Transverse colon (tissue), 4 donors: ENCODE measurements around the gene PTCD1. TPM values are rescaled to one million over a fixed set of nuclear protein-coding genes. Genes with fewer than 3 reads are reported as not detected.

Source experiments
- DNase-seq: peaks from one replicate; pipeline ENCODE4 v3.0.0-alpha.2; 2019
- H3K27ac ChIP-seq, 4 donors: fragments of 200-600 bp; sonication (generic); 2 replicates each; pipeline ENCODE4 v1.5.1; 2016 to 2018; ENCODE audit warnings: inconsistent platforms in 4 of 4
- H3K27me3 ChIP-seq: fragments of 200-600 bp; sonication (generic); 2 replicates; pipeline ENCODE4 v1.5.1; 2017; ENCODE audit warnings: inconsistent platforms
- H3K36me3 ChIP-seq, 4 donors: fragments of 200-600 bp; sonication (generic); 2 replicates each; pipeline ENCODE4 v1.5.1; 2017 to 2019; ENCODE audit warnings: inconsistent platforms in 4 of 4
- H3K4me1 ChIP-seq, 4 donors: fragments of 200-600 bp; sonication (generic); 2 replicates each; pipeline ENCODE4 v1.5.1; 2017 to 2020; ENCODE audit warnings: inconsistent platforms in 4 of 4
- H3K4me3 ChIP-seq, 4 donors: fragments of 200-600 bp; sonication (generic); 1 replicate in 1 of 4; 2 replicates in 3 of 4; pipeline versions ENCODE4 v1.5.1 to v1.6.1; 2017 to 2019; ENCODE audit warnings: inconsistent platforms in 4 of 4
- H3K9me3 ChIP-seq, 2 donors: fragments of 200-600 bp; sonication (generic); 2 replicates each; pipeline ENCODE4 v1.5.1; 2017 to 2019; ENCODE audit warnings: inconsistent platforms in 2 of 2
- EP300 ChIP-seq: sonication (generic); formaldehyde crosslinking; IDR thresholded peaks from one replicate; pipeline ENCODE4 v1.6.1; 2017; ENCODE audit warnings: antibody characterized with exemption, low read depth
- POLR2A ChIP-seq: fragments of 450-650 bp; IDR thresholded peaks from one replicate; pipeline ENCODE4 v1.6.1; 2016; ENCODE audit warnings: antibody characterized with exemption, mild to moderate bottlenecking, moderate library complexity
- POLR2AphosphoS5 ChIP-seq, 3 donors: sonication (generic); formaldehyde crosslinking; IDR thresholded peaks; one replicate each; pipeline ENCODE4 v1.6.1; 2016; ENCODE audit warnings: antibody characterized with exemption in 3 of 3
- WGBS, 2 donors: methylation state at CpG; one replicate each; pipeline ENCODE4 v1.1.5; 2018; ENCODE audit warnings: low coverage in 1 of 2; 5-methylcytosine and 5-hydroxymethylcytosine counted together
- in situ Hi-C, 4 donors: fragments of 200-750 bp; cut with MboI; loops; one replicate each; pipeline versions ENCODE4 v1.15.0 to v1.15.1; 2017; ENCODE audit warnings: low sequenced_read_pairs in 3 of 4, low pct_ligation_motif_present in 1 of 4, low pct_unique_long_range_greater_than_20kb in 1 of 4
- intact Hi-C: fragments of 100-400 bp; cut with DNase I; formaldehyde crosslinking; loops from one replicate; pipeline ENCODE4 v1.15.1; 2023; ENCODE audit warnings: low total_unique reads
- total RNA-seq, 4 donors: library from RNA; depleted of rRNA; stranded (reverse); fragments of >200 nt; gene quantifications; one replicate each; pipeline ENCODE4 v1.1.0, GENCODE V29; 2016
- TF ChIP-seq, protein P1 (sequence below), 5 experiments: fragments of 200-600 bp in 3 of 5; fragments of 450-650 bp in 2 of 5; sonication (generic) in 3 of 5; IDR thresholded peaks; 1 replicate in 2 of 5; 2 replicates in 3 of 5; pipeline ENCODE4 v1.5.1; 2016 to 2017; ENCODE audit warnings: antibody characterized with exemption in 5 of 5, inconsistent platforms in 3 of 5, mild to moderate bottlenecking in 2 of 5, moderate library complexity in 1 of 5

PTCD1 gene
- total RNA-seq, 4 donors from 2014 or later = 1.8 to 38.2 (median 5.5) TPM

DNA sequence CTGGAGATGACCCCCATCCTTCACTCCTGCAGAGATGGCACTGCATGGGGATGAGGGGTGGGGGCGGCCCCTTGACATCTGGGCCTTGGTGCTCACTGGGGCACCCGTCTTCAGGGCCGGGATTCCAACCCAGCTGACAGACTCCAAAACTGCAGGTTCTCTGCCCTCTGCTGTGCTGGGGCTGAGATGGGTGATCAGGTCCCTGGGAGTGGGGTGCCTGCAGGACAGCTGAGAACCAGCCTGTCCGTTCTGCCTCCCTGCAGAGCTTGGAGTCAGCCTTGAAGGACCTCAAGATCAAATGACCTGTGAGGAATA is 44.5 kb downstream of the PTCD1 start:
- H3K36me3 ChIP-seq = peaks cover 0 to 27% (median 12%) of the 10 kb centered on the region in 4 donors
- 93% methylated on average over 4 of the region's 4 CpGs; no CpG with 5 or more reads in 1 of the 2 donors for WGBS, 2 donors
- no peaks in the 10 kb centered on the region for H3K9me3 ChIP-seq
- no peak for TF ChIP-seq POLR2A
- TF ChIP-seq, protein P1, sequence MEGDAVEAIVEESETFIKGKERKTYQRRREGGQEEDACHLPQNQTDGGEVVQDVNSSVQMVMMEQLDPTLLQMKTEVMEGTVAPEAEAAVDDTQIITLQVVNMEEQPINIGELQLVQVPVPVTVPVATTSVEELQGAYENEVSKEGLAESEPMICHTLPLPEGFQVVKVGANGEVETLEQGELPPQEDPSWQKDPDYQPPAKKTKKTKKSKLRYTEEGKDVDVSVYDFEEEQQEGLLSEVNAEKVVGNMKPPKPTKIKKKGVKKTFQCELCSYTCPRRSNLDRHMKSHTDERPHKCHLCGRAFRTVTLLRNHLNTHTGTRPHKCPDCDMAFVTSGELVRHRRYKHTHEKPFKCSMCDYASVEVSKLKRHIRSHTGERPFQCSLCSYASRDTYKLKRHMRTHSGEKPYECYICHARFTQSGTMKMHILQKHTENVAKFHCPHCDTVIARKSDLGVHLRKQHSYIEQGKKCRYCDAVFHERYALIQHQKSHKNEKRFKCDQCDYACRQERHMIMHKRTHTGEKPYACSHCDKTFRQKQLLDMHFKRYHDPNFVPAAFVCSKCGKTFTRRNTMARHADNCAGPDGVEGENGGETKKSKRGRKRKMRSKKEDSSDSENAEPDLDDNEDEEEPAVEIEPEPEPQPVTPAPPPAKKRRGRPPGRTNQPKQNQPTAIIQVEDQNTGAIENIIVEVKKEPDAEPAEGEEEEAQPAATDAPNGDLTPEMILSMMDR (IDR thresholded peaks at IDR 0.05) = no peak
- TF ChIP-seq EP300 = no peak
- no peak for TF ChIP-seq POLR2AphosphoS5 (IDR thresholded peaks at IDR 0.05)
- H3K4me3 ChIP-seq = no peak overlapping the region
- H3K27ac ChIP-seq = peak overlapping the region in 1 of 4 donors; percentile 83
- H3K4me1 ChIP-seq = peaks cover 17 to 19% (median 17%) of the 10 kb centered on the region in 4 donors
- no peaks in the 10 kb centered on the region for H3K27me3 ChIP-seq
- DNase-seq = no peak
- intact Hi-C loops (no loop called here), in situ Hi-C loops (no loop called here)

DNA sequence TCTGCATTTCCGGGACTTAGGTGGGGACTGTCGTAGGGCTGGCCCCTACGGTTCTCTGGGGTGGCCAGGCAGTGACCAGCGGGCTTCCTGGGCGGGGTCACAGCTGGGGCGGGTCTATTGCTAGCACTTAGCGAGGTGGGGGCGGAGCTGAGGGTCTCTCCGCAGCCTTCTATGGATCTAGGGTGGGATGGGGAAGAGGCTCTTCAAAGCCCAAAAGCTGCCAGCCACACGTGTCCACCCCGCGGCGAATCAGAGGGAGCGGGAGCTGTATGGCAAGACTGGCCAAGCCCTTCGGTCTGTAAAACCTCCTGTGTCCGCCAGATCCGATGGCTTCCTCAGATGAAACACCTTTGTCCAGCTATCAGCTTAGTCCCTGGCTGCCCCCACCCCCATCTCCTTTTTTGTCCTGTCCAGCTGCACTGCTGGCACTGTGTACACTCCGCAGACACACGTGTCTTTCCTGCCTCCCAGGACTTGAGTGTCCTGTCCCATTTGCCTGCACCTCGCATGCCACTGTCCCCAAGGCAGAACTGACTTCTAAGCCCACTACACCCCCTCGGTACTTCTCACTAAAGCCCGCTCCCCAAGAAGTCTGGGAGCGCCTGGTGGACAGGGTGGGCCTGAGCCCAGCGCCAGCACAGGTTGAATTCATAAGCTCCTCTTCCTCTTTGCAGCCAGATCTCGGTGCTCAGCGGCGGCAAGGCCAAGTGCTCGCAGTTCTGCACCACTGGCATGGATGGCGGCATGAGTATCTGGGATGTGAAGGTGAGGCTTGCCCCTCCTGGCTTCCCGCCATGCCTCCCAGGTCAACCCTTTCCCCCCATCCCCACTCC is 45.0 kb downstream of the PTCD1 start:
- intact Hi-C loops = no loop called here
- WGBS, 2 donors = 17 to 54% methylated on average over 10 to 29 of the region's 30 CpGs

DNA sequence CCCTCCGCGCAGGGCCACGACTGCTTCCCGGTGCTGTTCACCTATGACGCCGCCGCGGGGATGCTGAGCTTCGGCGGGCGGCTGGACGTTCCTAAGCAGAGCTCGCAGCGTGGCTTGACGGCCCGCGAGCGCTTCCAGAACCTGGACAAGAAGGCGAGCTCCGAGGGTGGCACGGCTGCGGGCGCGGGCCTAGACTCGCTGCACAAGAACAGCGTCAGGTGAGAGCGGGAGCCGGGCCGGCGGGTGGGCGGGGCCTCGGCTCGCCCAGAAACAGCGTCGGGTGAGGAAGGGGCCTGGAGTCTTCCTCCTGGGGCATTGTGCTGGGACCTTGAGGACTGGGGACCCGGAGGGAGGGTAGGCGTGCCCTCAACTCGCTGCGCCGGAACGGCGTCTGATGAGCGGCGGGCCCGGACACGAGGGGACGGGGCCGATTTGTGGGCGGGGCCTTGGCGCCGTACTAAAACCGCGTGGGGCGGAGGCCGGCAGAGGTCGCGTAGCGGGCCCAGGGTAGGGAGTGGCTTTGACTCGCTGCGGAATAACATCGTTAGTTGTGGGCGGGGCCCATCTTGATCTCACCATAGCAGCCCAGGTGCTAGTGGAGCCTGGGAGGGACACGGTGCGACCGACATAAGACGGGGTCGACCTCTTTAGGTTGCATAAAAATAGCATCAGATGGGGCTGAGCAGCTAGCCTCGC is 45.8 kb downstream of the PTCD1 start:
- in situ Hi-C loops (no loop called here), intact Hi-C loops (no loop called here)
- WGBS, 2 donors = 10% methylated on average over 46 of the region's 68 CpGs; no CpG with 5 or more reads in 1 of the 2 donors
- Histone ChIP-seq H3K4me1 (peaks cover 17 to 19% (median 17%) of the 10 kb centered on the region in 4 donors), H3K4me3 (peak overlapping the region; percentile 45 to 59 (median 49)), H3K27ac (peak overlapping the region; percentile 72 to 84 (median 82)), H3K36me3 (peaks cover 0 to 29% (median 11%) of the 10 kb centered on the region in 4 donors), H3K9me3 (no peaks in the 10 kb centered on the region), H3K27me3 (no peaks in the 10 kb centered on the region)
- TF ChIP-seq EP300 (no peak), POLR2A (peak; percentile 50), POLR2AphosphoS5 (IDR thresholded peaks at IDR 0.05) (peak; percentile 54 to 75 (median 71))
- DNase-seq = peak; percentile 91

More for the DNA sequence above, 45.0 kb downstream of the PTCD1 start:
- Histone ChIP-seq H3K27ac (peak overlapping the region; percentile 72 to 84 (median 82)), H3K27me3 (no peaks in the 10 kb centered on the region), H3K4me3 (peak overlapping the region; percentile 45 to 59 (median 49)), H3K36me3 (peaks cover 0 to 27% (median 12%) of the 10 kb centered on the region in 4 donors), H3K9me3 (no peaks in the 10 kb centered on the region), H3K4me1 (peaks cover 17 to 19% (median 17%) of the 10 kb centered on the region in 4 donors)
- DNase-seq = no peak
- TF ChIP-seq POLR2A (no peak), POLR2AphosphoS5 (IDR thresholded peaks at IDR 0.05) (no peak), EP300 (no peak)
- TF ChIP-seq, protein P1 (IDR thresholded peaks at IDR 0.05) = no peak
- in situ Hi-C loops = no loop called here

DNA sequence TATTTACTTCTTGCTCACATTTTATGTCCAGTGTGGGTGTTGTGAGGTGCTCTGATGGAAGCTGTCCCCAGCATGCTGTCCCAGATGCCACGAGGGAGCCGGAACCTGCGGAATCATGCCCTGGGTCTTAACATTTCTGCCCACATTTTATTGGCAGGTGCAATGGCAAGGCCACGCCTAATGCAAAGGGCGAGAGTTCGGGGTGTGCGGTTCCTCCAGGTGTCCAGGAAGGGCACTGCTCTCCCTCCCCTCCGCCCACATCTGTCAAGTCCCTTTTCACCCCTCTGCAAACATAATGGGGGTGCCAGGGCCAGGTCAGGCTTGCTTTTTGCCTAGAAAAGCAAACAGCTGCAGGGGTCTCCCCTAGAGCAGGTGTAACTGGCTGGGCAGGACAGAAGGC is 46.6 kb downstream of the PTCD1 start:
- in situ Hi-C loops (no loop called here), intact Hi-C loops (no loop called here)
- whole genome bisulfite sequencing, 2 donors = 59% methylated on average over 8 of the region's 8 CpGs; no CpG with 5 or more reads in 1 of the 2 donors
- Histone ChIP-seq H3K4me3 (peak overlapping the region in 2 of 4 donors; percentile 51 to 59), H3K9me3 (no peaks in the 10 kb centered on the region), H3K27me3 (no peaks in the 10 kb centered on the region), H3K36me3 (peaks cover 0 to 24% (median 9%) of the 10 kb centered on the region in 4 donors), H3K4me1 (peaks cover 17 to 19% (median 17%) of the 10 kb centered on the region in 4 donors), H3K27ac (peak overlapping the region; percentile 72 to 84 (median 82))
- peak; percentile 41 for DNase-seq
- no peak for TF ChIP-seq POLR2AphosphoS5 (IDR thresholded peaks at IDR 0.05)
- TF ChIP-seq EP300 = no peak
- TF ChIP-seq POLR2A = no peak
- TF ChIP-seq, protein P1 (IDR thresholded peaks at IDR 0.05) = no peak
